Right cardiac atrium (tissue), 5 donors: Measurements from ENCODE around the gene HK3. TPM values are rescaled to one million over a fixed set of nuclear protein-coding genes. Genes with fewer than 3 reads are reported as not detected.

Experiments
- ATAC-seq, 2 donors: fragments of 200-7000 bp; cut with Tn5 transposase; one replicate each; pipeline versions ENCODE4 v1.8.0 to v1.9.1; 2020; ENCODE audit warnings: moderate library complexity in 2 of 2, mild to moderate bottlenecking in 1 of 2
- DNase-seq, 3 donors: peaks; one replicate each; pipeline ENCODE4 v3.0.0-alpha.2; 2020
- H3K27ac ChIP-seq: one replicate; pipeline ENCODE4 v1.5.1; 2013; ENCODE audit warnings: mild to moderate bottlenecking, low read length, control low read depth, moderate library complexity
- H3K27me3 ChIP-seq: one replicate; pipeline ENCODE4 v1.6.1; 2013; ENCODE audit not compliant: control insufficient read depth, insufficient read depth
- H3K4me1 ChIP-seq: one replicate; pipeline ENCODE4 v1.6.1; 2013; ENCODE audit warnings: low read length; ENCODE audit not compliant: control insufficient read depth, insufficient read depth
- H3K4me3 ChIP-seq: one replicate; pipeline ENCODE4 v1.5.1; 2013; ENCODE audit warnings: low read length, control low read depth
- H3K9me3 ChIP-seq: one replicate; pipeline ENCODE4 v1.6.1; 2013; ENCODE audit warnings: low read length; ENCODE audit not compliant: control insufficient read depth
- WGBS: extraction: QIAGEN DNeasy Blood & Tissue Kit; methylation state at CpG from one replicate; pipeline ENCODE4 v1.1.7; 2013; 5-methylcytosine and 5-hydroxymethylcytosine counted together
- intact Hi-C, 4 donors: fragments of 100-400 bp; cut with DNase I; formaldehyde crosslinking; loops; one replicate each; pipeline versions ENCODE4 v1.11.0 to v1.14.0; 2022 to 2023
- polyA plus RNA-seq: library from polyadenylated mRNA; stranded (reverse); fragments of 200-250 nt; gene quantifications from one replicate; pipeline ENCODE4 v1.2.3, GENCODE V29; 2013
- total RNA-seq, 4 donors: library from RNA; stranded (reverse); fragmentation: NEBNext Ultra II Directional; extraction: Animal tissue kit (Norgen Biotek cat#: 25700); gene quantifications; one replicate each; pipeline ENCODE4 v1.2.1, GENCODE V29; 2021
- donor health status: healthy with polysubstance abuse.
- donor health status: DM: no; HTN: yes; CAD: no.
- donor health status: DM: no; HTN: no; CAD: no.
- donor health status: DM: no; HTN: yes; CAD: no; lungs with severe emphysema.
- donor health status: DM: yes; HTN: yes; CAD: no.

The HK3 gene
- total and polyA plus RNA-seq, 5 donors: 8.3 to 15.4 (median 11.6) TPM

DNA sequence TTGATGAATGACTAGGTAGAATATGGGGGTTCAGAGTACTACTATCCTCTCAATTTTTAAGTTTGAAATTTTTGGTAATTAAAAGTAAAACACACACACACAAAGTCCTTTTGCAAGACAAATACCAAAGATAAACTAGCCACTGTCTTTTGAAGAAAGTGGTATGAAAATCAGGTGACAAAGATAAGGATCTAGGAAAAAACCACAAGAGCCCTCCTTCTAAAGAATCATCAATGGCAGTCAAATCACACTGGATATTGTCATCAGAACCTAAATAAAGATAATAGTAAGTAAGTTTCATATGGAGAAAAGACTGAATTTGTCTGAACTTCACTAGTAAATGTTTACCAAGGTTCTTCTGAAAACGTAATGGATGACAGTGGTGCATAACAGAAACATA is 30.5 kb upstream of the HK3 start:
- Histone ChIP-seq H3K9me3 (no peaks in the 10 kb centered on the region), H3K27ac (no peak overlapping the region), H3K27me3 (no peaks in the 10 kb centered on the region), H3K4me1 (no peaks in the 10 kb centered on the region), H3K4me3 (no peak overlapping the region)
- 90% methylated on average over 1 of the region's 1 CpG for WGBS
- no peak for DNase-seq
- no peak for ATAC-seq
- intact Hi-C loops: no loop called here

DNA sequence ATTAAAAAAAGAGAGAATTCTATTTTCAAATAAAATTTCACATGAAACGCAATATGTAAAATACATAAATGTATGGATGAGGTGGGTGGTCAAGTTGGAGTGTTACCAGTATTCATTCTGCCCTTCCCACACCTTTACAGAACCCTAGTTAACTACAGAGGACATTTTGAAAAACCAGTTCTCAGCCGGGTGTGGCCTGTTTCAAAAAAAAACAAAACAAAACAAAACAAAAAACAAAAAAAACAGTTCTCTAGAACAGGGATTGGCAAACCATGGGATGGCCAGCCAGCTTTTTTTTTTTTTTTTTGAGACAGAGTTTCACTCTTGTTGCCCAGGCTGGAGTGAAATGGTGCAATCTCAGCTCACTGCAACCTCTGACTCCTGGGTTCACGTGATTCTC is 28.4 kb upstream of the HK3 start:
- H3K27me3 ChIP-seq: no peaks in the 10 kb centered on the region
- DNase-seq: no peak
- no peaks in the 10 kb centered on the region for H3K9me3 ChIP-seq
- no peak overlapping the region for H3K27ac ChIP-seq
- no peaks in the 10 kb centered on the region for H3K4me1 ChIP-seq
- no peak for ATAC-seq
- no peak overlapping the region for H3K4me3 ChIP-seq
- intact Hi-C loops: no loop called here
- WGBS: 91% methylated on average over 3 of the region's 3 CpGs

DNA sequence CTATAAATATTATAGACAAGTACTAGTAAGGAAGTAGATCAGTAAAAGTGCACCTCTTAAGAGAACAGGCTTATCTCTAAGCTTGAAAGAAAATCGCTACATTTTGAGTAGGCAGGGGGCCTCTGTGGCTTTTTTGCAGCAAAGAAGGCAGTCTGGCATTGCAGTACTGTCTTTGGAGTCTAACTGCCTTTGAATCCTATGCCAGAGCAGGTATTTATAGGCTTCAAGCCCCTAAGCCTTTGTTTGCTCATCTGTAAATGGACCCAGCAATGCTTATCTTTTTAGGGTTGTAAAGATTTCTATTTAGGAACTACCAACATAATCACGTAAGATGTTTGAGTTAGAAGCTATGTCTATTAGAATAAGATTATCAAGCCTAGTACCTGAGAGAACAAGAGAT is 23.7 kb upstream of the HK3 start:
- Histone ChIP-seq H3K4me1 (no peaks in the 10 kb centered on the region), H3K27me3 (no peaks in the 10 kb centered on the region), H3K4me3 (no peak overlapping the region), H3K27ac (no peak overlapping the region), H3K9me3 (no peaks in the 10 kb centered on the region)
- DNase-seq (no peak), ATAC-seq (no peak)
- WGBS: 91% methylated on average over 2 of the region's 2 CpGs
- intact Hi-C loops: no loop called here

DNA sequence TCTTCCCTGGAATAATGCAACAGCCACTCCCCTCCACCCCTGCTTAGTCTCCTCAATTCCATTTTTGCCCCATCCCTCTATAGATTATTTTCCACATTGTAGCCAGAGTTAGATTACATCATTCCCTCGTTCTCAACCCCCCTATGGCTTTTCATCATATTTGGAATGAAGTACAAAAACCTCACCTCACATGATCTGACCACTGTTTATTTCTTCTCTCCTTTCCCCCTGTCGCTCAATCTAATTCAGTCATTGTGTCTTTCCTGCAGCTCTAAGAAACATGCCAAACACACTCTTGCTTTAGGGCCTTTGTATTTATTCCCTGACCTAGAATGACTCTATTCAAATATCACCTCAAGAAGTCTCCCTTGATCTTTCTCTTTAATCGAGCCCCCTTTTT is 22.6 kb upstream of the HK3 start:
- H3K27me3 ChIP-seq: no peaks in the 10 kb centered on the region
- ATAC-seq (no peak), DNase-seq (no peak)
- WGBS: 81% methylated on average over 3 of the region's 3 CpGs
- no peaks in the 10 kb centered on the region for H3K9me3 ChIP-seq
- intact Hi-C loops: no loop called here
- H3K4me3 ChIP-seq: no peak overlapping the region
- H3K27ac ChIP-seq: no peak overlapping the region
- H3K4me1 ChIP-seq: no peaks in the 10 kb centered on the region

DNA sequence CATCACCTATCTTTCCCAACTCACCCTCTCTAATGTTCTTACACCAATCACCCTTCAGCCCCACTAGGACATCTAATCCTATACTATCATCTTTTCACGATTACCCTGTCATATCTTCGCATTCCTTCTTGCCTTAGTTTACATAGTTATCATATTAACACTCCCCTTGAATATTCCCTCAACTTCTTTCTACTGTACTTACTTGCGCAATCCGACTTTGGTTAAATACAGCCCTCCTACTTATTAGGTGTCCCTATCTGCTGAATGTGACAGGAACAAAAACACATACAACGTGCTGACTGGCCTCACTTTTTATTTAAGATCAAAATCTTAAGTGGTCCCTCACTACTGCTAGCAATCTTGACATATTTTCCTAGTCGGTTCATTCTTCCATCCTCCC is 19.5 kb upstream of the HK3 start:
- no peak for DNase-seq
- Histone ChIP-seq H3K9me3 (no peaks in the 10 kb centered on the region), H3K4me1 (no peaks in the 10 kb centered on the region), H3K27ac (no peak overlapping the region), H3K27me3 (no peaks in the 10 kb centered on the region), H3K4me3 (no peak overlapping the region)
- WGBS: 91% methylated on average over 6 of the region's 6 CpGs
- no peak for ATAC-seq
- intact Hi-C loops: no loop called here

DNA sequence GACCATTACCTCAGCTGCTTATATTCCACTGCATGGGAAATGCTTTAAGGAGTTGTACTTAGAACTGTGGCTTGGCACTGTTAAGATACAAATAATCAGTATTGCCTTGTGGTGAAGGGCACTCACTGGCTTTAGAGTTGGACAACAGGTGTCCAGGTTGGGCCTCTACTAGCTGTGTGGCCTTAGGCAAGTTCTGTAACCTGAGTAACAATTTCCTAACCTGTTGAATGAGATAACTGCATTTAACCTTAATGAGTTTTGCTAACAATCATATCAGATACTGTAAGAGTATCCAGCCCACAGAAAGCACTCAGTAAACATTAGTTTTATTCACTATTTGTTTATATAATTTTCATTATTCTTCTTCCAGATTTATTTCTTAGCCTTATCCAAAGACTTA is 17.2 kb upstream of the HK3 start:
- no peak for DNase-seq
- no peak for ATAC-seq
- Histone ChIP-seq H3K4me3 (no peak overlapping the region), H3K4me1 (no peaks in the 10 kb centered on the region), H3K9me3 (no peaks in the 10 kb centered on the region), H3K27me3 (no peaks in the 10 kb centered on the region), H3K27ac (no peak overlapping the region)
- intact Hi-C loops: no loop called here

DNA sequence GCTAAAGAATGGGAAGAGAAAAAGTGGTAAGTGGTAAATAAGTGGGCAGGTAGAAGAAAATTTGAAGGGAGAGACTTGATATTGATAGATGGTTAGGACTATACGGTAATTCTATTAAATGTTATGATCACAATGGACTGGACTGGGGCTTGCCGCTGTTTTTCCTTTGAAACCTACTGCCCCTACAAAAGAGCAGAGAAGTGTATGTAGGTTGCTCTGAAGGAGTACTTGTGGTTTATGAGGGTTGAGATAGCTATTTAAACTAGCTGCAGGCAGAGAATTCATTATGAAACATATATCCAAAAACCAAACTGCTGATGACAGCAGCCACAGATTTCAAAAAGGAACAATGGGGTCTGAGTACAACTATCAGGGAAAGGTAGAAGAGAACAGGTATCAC is 16.8 kb upstream of the HK3 start:
- Histone ChIP-seq H3K4me1 (no peaks in the 10 kb centered on the region), H3K4me3 (no peak overlapping the region), H3K27me3 (no peaks in the 10 kb centered on the region), H3K27ac (no peak overlapping the region), H3K9me3 (no peaks in the 10 kb centered on the region)
- no peak for DNase-seq
- 98% methylated on average over 2 of the region's 2 CpGs for WGBS
- intact Hi-C loops: no loop called here
- no peak for ATAC-seq

DNA sequence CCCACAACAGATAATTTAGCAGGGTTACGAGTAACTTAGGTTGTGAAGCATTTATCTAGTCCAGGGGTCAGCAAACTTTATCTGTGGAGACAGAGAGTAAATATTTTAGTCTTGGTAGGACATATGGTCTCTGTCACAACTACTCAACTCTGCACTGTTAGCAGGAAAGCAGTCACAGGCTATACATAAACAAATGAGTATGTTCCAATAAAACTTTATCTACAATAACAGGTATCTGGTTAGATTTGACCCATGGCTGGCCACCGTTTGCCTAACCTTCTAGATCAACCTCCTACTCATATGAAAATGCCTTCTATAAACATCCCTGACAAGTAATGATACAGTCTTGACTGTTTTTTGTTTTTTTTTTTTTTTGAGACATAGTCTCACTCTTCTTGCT is 13.0 kb upstream of the HK3 start:
- intact Hi-C loops: no loop called here
- Histone ChIP-seq H3K4me3 (no peak overlapping the region), H3K27me3 (no peaks in the 10 kb centered on the region), H3K9me3 (no peaks in the 10 kb centered on the region), H3K27ac (no peak overlapping the region), H3K4me1 (no peaks in the 10 kb centered on the region)
- ATAC-seq: no peak
- WGBS: 86% methylated on average over 2 of the region's 2 CpGs
- DNase-seq: no peak

DNA sequence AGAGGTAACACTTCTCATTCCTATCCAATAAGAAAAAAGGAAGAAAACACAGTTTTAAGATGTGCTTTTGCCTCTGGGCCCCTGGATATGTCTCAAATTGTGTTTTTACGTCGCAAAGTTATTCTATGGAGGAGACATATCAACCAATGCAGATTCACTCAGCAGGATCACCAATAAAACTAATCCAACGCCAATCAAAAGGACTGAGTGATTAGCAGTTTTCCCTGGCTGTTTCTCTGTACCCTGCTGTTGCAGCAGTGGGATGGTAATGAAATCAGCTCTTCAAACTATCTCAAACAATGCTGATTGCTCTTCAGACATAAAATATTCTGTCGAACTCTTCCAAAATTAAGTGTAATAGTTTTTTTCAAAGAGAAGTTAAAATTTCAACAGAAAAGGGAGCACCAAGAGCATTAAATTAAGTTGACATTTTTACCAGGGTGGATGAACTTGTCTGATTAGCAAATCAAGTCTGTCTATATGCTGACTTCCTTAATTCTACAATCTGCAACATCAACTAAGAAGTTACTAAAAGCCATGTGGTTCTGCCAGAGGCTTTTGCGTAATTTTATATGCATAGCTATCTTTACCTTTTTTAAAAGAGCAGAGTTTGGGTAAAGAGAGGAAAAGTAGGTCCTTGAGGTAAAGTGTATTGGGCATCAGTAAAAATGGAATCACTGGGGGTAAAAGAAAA is 9.7 kb upstream of the HK3 start:
- Histone ChIP-seq H3K27ac (no peak overlapping the region), H3K27me3 (no peaks in the 10 kb centered on the region), H3K4me3 (no peak overlapping the region), H3K9me3 (no peaks in the 10 kb centered on the region), H3K4me1 (no peaks in the 10 kb centered on the region)
- DNase-seq: no peak
- 92% methylated on average over 5 of the region's 5 CpGs for WGBS
- intact Hi-C loops: no loop called here
- no peak for ATAC-seq

DNA sequence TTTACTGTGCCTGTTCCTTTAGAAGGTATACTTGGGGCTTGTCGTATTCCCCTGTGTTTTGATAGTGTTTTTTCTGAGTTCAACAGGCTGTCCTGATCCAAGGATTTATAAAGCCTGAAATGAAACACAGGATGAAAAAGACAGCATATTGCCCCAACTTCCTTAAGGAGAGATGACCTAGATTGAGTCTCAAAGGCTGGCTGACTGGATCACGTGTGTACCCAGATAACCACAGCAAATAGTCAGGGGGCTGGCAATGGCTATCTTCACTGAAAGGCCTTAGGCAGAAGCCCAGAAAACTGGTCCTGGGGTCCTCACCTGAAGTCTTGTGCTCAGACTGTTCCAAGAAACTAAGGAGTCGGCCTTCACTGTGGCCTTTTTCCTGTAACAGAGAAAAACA is 7.7 kb upstream of the HK3 start:
- DNase-seq (no peak), ATAC-seq (no peak)
- 76% methylated on average over 3 of the region's 3 CpGs for WGBS
- no peaks in the 10 kb centered on the region for H3K4me1 ChIP-seq
- intact Hi-C loops: no loop called here
- H3K9me3 ChIP-seq: no peaks in the 10 kb centered on the region
- no peaks in the 10 kb centered on the region for H3K27me3 ChIP-seq
- H3K4me3 ChIP-seq: no peak overlapping the region
- no peak overlapping the region for H3K27ac ChIP-seq

DNA sequence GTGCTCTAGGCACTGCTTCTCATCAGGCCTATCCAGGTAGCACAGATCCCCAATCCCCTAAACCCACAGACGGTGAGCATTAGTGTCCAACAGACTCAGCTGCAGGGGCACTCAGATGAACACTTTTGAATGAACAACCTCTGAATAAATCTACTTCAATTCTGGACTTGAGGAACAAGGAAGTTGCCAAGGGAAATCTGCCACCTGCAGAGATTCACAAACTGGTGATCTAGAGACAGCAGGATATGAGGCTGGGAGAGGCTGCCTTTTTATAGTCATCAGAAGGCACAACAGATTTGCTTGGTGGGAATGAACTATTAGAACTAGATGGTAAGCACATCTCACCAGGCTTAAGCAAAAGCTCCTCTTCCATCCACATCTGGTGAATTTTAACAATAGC is 7.0 kb upstream of the HK3 start:
- ATAC-seq: no peak
- DNase-seq: no peak
- 90% methylated on average over 1 of the region's 1 CpG for WGBS
- no peak overlapping the region for H3K27ac ChIP-seq
- intact Hi-C loops: no loop called here
- H3K4me3 ChIP-seq: no peak overlapping the region
- no peaks in the 10 kb centered on the region for H3K4me1 ChIP-seq
- no peaks in the 10 kb centered on the region for H3K9me3 ChIP-seq
- no peaks in the 10 kb centered on the region for H3K27me3 ChIP-seq

DNA sequence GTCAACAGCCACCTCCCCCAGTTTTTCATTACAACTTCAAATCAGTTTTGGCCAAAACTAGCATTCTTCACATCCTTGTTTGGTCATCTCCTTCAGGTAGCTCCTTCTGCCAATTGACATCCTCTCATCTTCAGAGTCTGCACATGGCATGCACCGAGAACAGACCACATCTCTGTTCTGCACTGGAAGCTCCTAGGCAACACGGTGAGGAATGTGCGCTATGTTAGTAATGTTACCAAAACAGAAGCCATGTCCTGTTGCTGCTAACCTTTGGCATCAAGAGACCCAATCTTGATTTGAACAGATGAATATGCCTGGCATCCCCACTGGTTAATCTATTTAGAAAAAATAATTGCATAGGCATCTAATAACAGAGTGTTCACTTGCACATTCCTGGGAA is 5.1 kb upstream of the HK3 start:
- Histone ChIP-seq H3K27ac (no peak overlapping the region), H3K27me3 (no peaks in the 10 kb centered on the region), H3K4me1 (no peaks in the 10 kb centered on the region), H3K9me3 (no peaks in the 10 kb centered on the region), H3K4me3 (no peak overlapping the region)
- no peak for ATAC-seq
- WGBS: 77% methylated on average over 3 of the region's 3 CpGs
- intact Hi-C loops: no loop called here
- DNase-seq: no peak
